HuH-7 (cell line): ENCODE results near the gene ZNF513.
"Not testable (repeated sequence)": the region's sequence is repeated elsewhere in the genome, so short reads cannot be mapped to it uniquely, and the experiment has no call there.

Experiments used
- DNase-seq: peaks from one replicate; pipeline ENCODE4 v3.0.0; 2011; ENCODE audit warnings: low spot score

ZNF513 gene, protein sequence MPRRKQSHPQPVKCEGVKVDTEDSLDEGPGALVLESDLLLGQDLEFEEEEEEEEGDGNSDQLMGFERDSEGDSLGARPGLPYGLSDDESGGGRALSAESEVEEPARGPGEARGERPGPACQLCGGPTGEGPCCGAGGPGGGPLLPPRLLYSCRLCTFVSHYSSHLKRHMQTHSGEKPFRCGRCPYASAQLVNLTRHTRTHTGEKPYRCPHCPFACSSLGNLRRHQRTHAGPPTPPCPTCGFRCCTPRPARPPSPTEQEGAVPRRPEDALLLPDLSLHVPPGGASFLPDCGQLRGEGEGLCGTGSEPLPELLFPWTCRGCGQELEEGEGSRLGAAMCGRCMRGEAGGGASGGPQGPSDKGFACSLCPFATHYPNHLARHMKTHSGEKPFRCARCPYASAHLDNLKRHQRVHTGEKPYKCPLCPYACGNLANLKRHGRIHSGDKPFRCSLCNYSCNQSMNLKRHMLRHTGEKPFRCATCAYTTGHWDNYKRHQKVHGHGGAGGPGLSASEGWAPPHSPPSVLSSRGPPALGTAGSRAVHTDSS

DNA sequence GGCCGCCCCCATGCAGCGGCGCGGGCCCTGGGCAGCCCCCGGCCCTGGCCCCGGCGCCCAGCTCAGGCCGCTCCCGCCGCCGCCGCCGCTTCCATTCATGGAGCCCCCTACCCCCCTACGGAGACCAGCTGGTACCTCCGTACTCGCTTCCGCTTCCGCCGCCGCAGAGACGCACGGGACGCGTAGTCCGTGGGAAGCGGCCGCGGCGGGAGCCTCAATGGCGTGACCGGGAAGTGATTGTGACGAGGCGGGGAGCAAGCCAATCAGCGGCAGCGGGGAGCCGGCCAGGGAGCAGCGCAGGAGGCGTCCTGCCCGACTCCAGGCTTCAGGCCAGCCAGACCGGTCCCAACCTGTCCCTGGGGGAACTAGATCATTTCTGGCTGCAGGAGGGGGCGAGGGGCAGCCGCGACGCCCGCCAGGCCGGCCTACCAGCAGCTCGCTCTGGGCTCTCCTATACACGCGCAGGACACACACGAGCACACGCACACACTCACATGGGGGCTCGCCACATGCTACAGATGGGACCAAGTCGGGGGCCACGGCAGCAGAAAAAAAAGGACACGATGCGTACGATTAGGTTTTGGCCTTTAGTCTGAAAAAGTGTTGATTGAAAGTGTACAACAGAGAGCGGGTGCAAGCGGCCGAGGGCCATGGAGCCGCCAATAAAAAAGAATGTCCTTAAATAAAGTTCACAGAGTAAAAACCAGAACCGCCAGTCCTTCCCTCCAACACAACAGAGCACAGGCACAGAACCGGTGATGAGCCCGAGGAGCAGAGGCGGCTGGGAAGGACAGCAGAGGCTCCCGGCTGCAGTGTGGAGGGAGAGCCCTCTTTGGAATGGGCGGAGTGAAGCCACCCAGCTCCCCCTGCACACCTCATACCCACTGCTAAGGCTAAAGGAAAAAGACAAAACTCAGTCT is at the start of gene ZNF513:
Gene ZNF513 (minus strand): TSS at position 109 of the 920 bp plus-strand sequence. CDS start 208 bp downstream, outside the sequence.
- peak; percentile 79 for DNase-seq

DNA sequence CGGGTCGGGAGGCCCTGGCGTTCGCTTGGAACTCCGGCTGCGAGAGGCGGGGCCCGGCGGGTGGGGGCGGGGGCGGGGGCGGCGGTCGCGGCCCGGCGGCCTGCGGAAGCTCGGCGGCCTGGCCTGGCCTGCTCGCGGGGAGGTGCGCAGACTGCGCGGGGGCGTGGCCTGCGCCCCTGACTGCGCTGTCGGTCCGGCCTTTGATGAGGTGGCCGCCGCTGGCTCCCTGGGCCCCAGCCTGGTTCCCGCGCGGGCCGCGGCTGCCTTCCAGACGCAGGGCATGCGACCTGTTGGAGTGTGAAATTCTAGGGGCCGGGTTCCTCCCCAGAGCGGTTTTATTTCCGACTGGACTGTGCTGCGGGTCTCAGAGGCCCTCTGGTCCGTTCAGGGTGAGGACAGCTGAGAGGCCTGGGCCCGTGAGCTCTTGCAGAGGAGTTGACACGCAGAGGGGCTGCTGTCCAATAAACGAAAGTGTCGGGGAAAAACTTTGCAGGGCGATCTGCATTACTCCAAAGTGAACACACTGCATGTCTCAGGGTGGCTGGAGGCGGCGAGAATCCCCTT is 48.5 kb upstream of the ZNF513 start:
- peak; percentile 80 for DNase-seq

- peak; percentile 91 for DNase-seq
These were observed 47.9 kb upstream of the ZNF513 start, which contains the start of gene NRBP1 for GRCh38 chr2:27428213-27428977. Gene NRBP1, plus strand, starts transcription at chr2:27428631. Its CDS starts 4,643 bp downstream, at chr2:27433274.

- DNase-seq, result no peak
These were observed 47.3 kb upstream of the ZNF513 start for GRCh38 chr2:27427863-27428212.

DNA sequence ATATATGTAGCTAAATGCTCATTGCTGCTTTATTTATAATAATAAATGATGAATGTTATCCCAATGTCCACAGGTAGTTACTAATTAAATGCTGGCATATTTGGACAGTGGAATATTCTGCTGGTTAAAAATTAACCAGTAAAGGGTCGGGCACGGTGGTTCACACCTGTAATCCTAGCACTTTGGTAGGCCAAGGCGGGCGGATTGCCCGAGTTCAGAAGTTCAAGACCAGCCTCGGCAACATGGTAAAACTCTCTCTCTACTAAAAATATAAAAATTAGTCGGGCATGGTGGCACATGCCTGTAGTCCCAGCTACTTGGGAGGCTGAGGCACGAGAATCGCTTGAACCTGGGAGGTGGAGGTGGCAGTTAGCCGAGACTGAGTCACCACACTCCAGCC is 44.5 kb upstream of the ZNF513 start:
- not testable (repeated sequence) for DNase-seq

- no peak for DNase-seq
These were observed 42.4 kb upstream of the ZNF513 start for GRCh38 chr2:27422958-27423357.

DNA sequence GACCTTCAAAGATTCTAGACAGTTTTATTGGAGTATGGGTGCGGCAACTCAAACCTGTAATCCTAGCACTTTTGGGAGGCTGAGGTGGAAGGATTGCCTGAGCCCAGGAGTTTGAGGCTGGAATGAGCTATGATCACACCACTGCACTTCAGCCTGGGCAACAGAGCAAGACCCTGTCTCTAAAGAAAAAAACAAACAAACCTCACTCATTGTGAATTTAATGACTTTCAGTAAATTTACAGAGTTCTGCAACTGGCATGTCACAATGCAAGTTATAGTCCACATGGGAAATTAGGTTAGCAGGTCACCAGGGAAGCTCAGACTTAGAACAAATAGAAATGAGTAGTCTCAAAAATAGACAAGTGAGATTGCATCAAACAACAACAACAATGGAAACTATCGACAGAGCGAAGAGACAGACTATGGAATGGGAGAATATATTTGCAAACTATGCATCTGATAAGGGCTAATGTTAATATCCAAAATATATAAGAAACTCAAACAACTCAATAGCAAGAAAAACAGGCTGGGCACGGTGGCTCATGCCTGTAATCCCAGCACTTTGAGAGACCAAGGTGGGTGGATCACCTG is 41.2 kb upstream of the ZNF513 start:
- DNase-seq, result no peak

- no peak for DNase-seq
These were observed 40.5 kb upstream of the ZNF513 start for GRCh38 chr2:27420996-27421395.

GRCh38 chr2:27416151-27416550 is 35.6 kb upstream of the ZNF513 start:
- DNase-seq, result no peak

- DNase-seq, result no peak
These were observed 32.1 kb upstream of the ZNF513 start for GRCh38 chr2:27412419-27413152.

- DNase-seq, result peak; percentile 76
These were observed 29.0 kb upstream of the ZNF513 start, which contains the start of gene PPM1G for GRCh38 chr2:27409321-27410073. Gene PPM1G, minus strand, starts transcription at chr2:27409591. Its CDS starts 169 bp downstream, at chr2:27409422.

DNA sequence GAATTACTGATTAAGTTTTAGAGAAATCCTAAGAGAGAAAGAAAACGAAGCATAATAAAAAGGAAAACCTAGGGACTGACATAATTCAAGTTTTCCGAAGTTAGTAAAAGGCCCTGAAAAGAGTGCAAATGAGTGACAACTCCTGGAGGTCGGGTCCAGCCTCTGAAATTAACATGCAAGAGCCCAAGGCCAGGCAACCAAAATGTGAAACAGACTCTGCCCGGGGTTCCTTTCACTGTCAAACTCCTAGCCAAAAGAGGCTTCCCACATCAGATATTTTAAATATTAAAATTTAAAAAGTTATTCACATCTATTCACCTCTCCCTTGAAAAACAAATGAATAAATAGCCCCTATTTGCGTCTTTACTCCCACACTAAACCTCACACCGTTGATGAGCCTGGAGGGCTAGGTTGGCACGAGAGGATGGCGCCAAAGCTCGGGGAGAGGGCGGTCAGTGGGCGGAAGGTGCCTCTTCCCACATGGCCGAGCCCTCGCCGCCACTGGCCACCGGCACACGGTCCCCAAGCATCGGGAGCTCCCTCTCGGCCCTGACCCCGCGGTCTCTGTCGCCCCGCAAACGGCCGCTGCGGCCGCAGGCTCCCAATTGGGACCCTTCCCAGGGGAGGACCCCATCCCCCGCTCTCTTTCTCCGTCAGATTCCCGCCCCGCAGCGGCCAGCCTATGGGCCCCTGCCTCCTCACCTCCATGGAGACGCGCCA is 28.2 kb upstream of the ZNF513 start:
- DNase-seq, result peak; percentile 33

GRCh38 chr2:27407798-27408491 is 27.4 kb upstream of the ZNF513 start:
- peak; percentile 73 for DNase-seq

DNA sequence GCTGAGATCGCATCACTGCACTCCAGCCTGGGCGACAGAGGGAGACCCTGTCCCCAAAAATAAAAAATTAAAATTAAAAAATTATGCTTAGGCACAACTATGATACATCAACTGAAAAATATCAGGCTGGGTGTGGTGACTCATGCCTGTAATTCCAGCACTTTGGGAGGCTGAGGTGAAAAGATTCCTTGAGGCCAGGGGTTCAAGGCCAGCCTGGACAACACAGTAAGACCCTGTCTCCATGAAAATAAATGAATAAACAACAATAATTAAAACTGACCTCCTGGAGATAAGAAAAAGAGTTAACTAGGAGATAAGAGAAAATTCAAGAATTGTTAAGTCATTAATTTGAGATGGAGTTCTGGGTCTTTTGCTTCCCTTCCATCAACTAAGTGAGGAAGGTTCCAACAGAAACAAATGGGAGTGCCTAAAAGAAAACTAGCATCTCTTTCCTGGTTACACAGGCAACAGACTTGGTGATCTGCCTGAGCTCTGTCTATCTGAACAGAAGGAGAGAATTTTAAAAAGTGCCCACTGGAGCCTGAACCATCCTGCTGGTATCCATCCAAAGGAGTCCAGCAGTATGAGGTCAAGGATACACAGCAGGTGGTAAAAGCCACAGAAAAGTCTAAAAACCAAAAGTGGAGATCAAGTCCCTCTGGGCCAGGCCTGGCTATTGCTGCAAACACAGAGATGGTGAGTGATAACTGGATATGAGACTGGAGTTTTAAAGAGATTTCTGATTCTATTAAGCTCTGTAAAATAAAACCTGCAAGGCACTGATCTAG is 20.0 kb upstream of the ZNF513 start:
- no peak for DNase-seq

DNA sequence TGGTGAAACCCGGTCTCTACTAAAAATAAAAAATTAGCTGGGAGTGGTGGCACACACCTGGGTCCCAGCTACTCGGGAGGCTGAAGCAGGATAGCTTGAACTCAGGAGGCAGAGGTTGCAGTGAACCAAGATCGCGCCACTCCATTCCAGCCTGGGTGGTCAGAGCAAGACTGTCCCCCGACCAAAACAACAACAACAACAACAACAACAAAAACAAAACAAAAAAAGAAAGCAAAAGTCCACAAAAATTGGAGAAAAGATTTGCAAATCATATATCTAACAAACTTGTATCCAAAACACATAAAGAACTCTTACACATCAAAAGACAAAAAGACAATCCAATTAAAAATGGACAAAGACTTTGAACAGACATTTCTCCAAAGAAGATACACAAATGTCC is 18.4 kb upstream of the ZNF513 start:
- DNase-seq, result no peak

GRCh38 chr2:27393225-27393624 is 12.7 kb upstream of the ZNF513 start:
- no peak for DNase-seq
